Right renal cortex interstitium (tissue), 3 donors: ENCODE data around the gene DLG5. TPM values are rescaled to one million over a fixed set of nuclear protein-coding genes. Genes with fewer than 3 reads are reported as not detected.

Source experiments
- DNase-seq, 3 donors: peaks; one replicate each; pipeline ENCODE4 v3.0.0-alpha.2; 2013; ENCODE audit warnings: low read depth in 3 of 3, low spot score in 2 of 3
- polyA plus RNA-seq, 3 donors: library from polyadenylated mRNA; unstranded; fragments of 120-200 nt; gene quantifications; one replicate each; pipeline ENCODE4 v1.2.1, GENCODE V29; 2013; ENCODE audit not compliant: insufficient read length in 3 of 3

Gene DLG5
- polyA plus RNA-seq, 3 donors: 35.7 to 39.1 (median 37.7) TPM

- DNase-seq: no peak
Measured at GRCh38 chr10:77893386-77893785, 33.2 kb downstream of the DLG5 start.

GRCh38 chr10:77892761-77893160, 33.8 kb downstream of the DLG5 start:
- no peak for DNase-seq

- DNase-seq: no peak
Measured at GRCh38 chr10:77892021-77892739, 34.4 kb downstream of the DLG5 start.

GRCh38 chr10:77890097-77890496, 36.5 kb downstream of the DLG5 start:
- DNase-seq: no peak

- no peak for DNase-seq
Measured at GRCh38 chr10:77889277-77889903, 37.2 kb downstream of the DLG5 start.

- DNase-seq: no peak
Measured at GRCh38 chr10:77888356-77888703, 38.2 kb downstream of the DLG5 start.

GRCh38 chr10:77887631-77888355, 38.8 kb downstream of the DLG5 start:
- no peak for DNase-seq

- no peak for DNase-seq
Measured at GRCh38 chr10:77886795-77887355, 39.7 kb downstream of the DLG5 start.

- DNase-seq: no peak
Measured at GRCh38 chr10:77884181-77884580, 42.4 kb downstream of the DLG5 start.

GRCh38 chr10:77881636-77882035, 44.9 kb downstream of the DLG5 start:
- no peak for DNase-seq

GRCh38 chr10:77881222-77881621, 45.3 kb downstream of the DLG5 start:
- no peak for DNase-seq

- no peak for DNase-seq
Measured at GRCh38 chr10:77879710-77880109, 46.8 kb downstream of the DLG5 start.

- DNase-seq: no peak
Measured at GRCh38 chr10:77879065-77879464, 47.5 kb downstream of the DLG5 start.

GRCh38 chr10:77877441-77878344, 48.9 kb downstream of the DLG5 start:
- DNase-seq: peak in 1 of 3 donors; percentile 74

- no peak for DNase-seq
Measured at GRCh38 chr10:77875730-77876129, 50.8 kb downstream of the DLG5 start.

GRCh38 chr10:77874872-77875271, 51.7 kb downstream of the DLG5 start:
- no peak for DNase-seq

- DNase-seq: no peak
Measured at GRCh38 chr10:77873536-77874380, 52.8 kb downstream of the DLG5 start.

GRCh38 chr10:77872947-77873535, 53.5 kb downstream of the DLG5 start:
- DNase-seq: no peak
